ENCODE results near the gene C1QB. TPM values are rescaled to one million over a fixed set of nuclear protein-coding genes. Genes with fewer than 3 reads are reported as not detected.

The C1QB gene
- total and polyA plus RNA-seq, 2 donors (not counting 1 experiment from before 2014, with no cell fraction given), result 0.16 TPM; not detected in 1

GRCh38 chr1:22662986-22663408 is 10.0 kb downstream of the C1QB start:
- H3K36me3 ChIP-seq (replicated peaks in 1 of 2; ENCODE audit: control extremely low read depth in 1 of 2, control insufficient read depth in 1 of 2, extremely low read depth in 1 of 2, insufficient read depth in 2 of 2, low read length in 1 of 2), result no peaks in the 10 kb centered on the region
- no peak for TF ChIP-seq CTCF (IDR thresholded peaks at IDR 0.05)
- TF ChIP-seq EZH2 (IDR thresholded peaks at IDR 0.05; ENCODE audit: borderline replicate concordance, insufficient read depth, low read depth, low read length, poor library complexity, severe bottlenecking), result no peak
- DNase-seq (no peak), ATAC-seq (ENCODE audit: low read depth) (no peak)
- H3K27ac ChIP-seq (ENCODE audit: low read length in 2 of 2), result no peak overlapping the region
- H3K4me2 ChIP-seq (replicated peaks; ENCODE audit: low read depth, low read length, poor library complexity, severe bottlenecking), result no peak overlapping the region
- H3K79me2 ChIP-seq (ENCODE audit: control insufficient read depth, insufficient read depth, low read length), result no peaks in the 10 kb centered on the region
- ChIA-PET CTCF (no interaction called here), POLR2A (no interaction called here)
- H3K4me3 ChIP-seq (ENCODE audit: control extremely low read depth in 1 of 5, extremely low read depth in 1 of 5, insufficient read depth in 1 of 5, low read depth in 2 of 5, low read length in 4 of 5), result no peak overlapping the region
- intact Hi-C loops (cut with micrococcal nuclease), result no loop called here
- H3K27ac Mint-ChIP-seq, result no peak overlapping the region
- H2AFZ ChIP-seq (ENCODE audit: insufficient read depth, low read depth, low read length, poor library complexity, severe bottlenecking), result no peak overlapping the region
- H3K9ac ChIP-seq (ENCODE audit: low read length), result no peak overlapping the region
- H3K4me1 ChIP-seq (ENCODE audit: control insufficient read depth in 2 of 2, insufficient read depth in 2 of 2, low read length in 2 of 2), result no peaks in the 10 kb centered on the region
- H3K9me3 Mint-ChIP-seq (ENCODE audit: insufficient read depth), result no peaks in the 10 kb centered on the region
- no peaks in the 10 kb centered on the region for H3K27me3 ChIP-seq (replicated peaks in 1 of 4; ENCODE audit: control extremely low read depth in 1 of 4, control insufficient read depth in 3 of 4, insufficient read depth in 4 of 4, low read length in 3 of 4)
- H3K4me3 Mint-ChIP-seq, result no peak overlapping the region
- no peaks in the 10 kb centered on the region for H4K20me1 ChIP-seq (ENCODE audit: control insufficient read depth, insufficient read depth, low read length, poor library complexity, severe bottlenecking)
- H3K4me1 Mint-ChIP-seq, result no peaks in the 10 kb centered on the region
- peaks cover 23% of the 10 kb centered on the region for H3K27me3 Mint-ChIP-seq
- WGBS (ENCODE audit: insufficient coverage), result 85% methylated on average over 8 of the region's 8 CpGs
- H3K9me3 ChIP-seq (ENCODE audit: control extremely low read depth in 1 of 3, control insufficient read depth in 2 of 3, insufficient read depth in 1 of 3, low read length in 2 of 3), result no peaks in the 10 kb centered on the region

- Histone ChIP-seq H4K20me1 (ENCODE audit: control insufficient read depth, insufficient read depth, low read length, poor library complexity, severe bottlenecking) (no peaks in the 10 kb centered on the region), H3K27ac (ENCODE audit: low read length in 2 of 2) (no peak overlapping the region), H3K4me3 (ENCODE audit: control extremely low read depth in 1 of 5, extremely low read depth in 1 of 5, insufficient read depth in 1 of 5, low read depth in 2 of 5, low read length in 4 of 5) (no peak overlapping the region), H3K4me2 (replicated peaks; ENCODE audit: low read depth, low read length, poor library complexity, severe bottlenecking) (no peak overlapping the region), H3K9ac (ENCODE audit: low read length) (no peak overlapping the region), H3K27me3 (replicated peaks in 1 of 4; ENCODE audit: control extremely low read depth in 1 of 4, control insufficient read depth in 3 of 4, insufficient read depth in 4 of 4, low read length in 3 of 4) (no peaks in the 10 kb centered on the region), H3K9me3 (ENCODE audit: control extremely low read depth in 1 of 3, control insufficient read depth in 2 of 3, insufficient read depth in 1 of 3, low read length in 2 of 3) (no peaks in the 10 kb centered on the region), H3K79me2 (ENCODE audit: control insufficient read depth, insufficient read depth, low read length) (no peaks in the 10 kb centered on the region), H3K4me1 (ENCODE audit: control insufficient read depth in 2 of 2, insufficient read depth in 2 of 2, low read length in 2 of 2) (no peaks in the 10 kb centered on the region), H2AFZ (ENCODE audit: insufficient read depth, low read depth, low read length, poor library complexity, severe bottlenecking) (no peak overlapping the region), H3K36me3 (replicated peaks in 1 of 2; ENCODE audit: control extremely low read depth in 1 of 2, control insufficient read depth in 1 of 2, extremely low read depth in 1 of 2, insufficient read depth in 2 of 2, low read length in 1 of 2) (no peaks in the 10 kb centered on the region)
- WGBS (ENCODE audit: insufficient coverage), result 37% methylated on average over 2 of the region's 7 CpGs
- Mint-ChIP-seq H3K9me3 (ENCODE audit: insufficient read depth) (no peaks in the 10 kb centered on the region), H3K4me1 (no peaks in the 10 kb centered on the region), H3K27ac (no peak overlapping the region), H3K27me3 (peaks cover 25% of the 10 kb centered on the region), H3K4me3 (no peak overlapping the region)
- TF ChIP-seq CTCF (IDR thresholded peaks at IDR 0.05) (no peak), EZH2 (IDR thresholded peaks at IDR 0.05; ENCODE audit: borderline replicate concordance, insufficient read depth, low read depth, low read length, poor library complexity, severe bottlenecking) (no peak)
- ChIA-PET POLR2A (no interaction called here), CTCF (no interaction called here)
- intact Hi-C loops (cut with micrococcal nuclease), result no loop called here
- ATAC-seq (ENCODE audit: low read depth) (no peak), DNase-seq (no peak)
Measured at GRCh38 chr1:22665752-22666151, 12.7 kb downstream of the C1QB start.

Measured in B cell (primary cell).